ENCODE measurements around the gene TMEM41A. TPM values are rescaled to one million over a fixed set of nuclear protein-coding genes. Genes with fewer than 3 reads are reported as not detected.
A peak's percentile ranks its signal among the peaks of the same experiment; 100 is the strongest.

Gene TMEM41A
- total and polyA plus RNA-seq, 12 donors: 15.8 to 112 (median 33.4) TPM

DNA sequence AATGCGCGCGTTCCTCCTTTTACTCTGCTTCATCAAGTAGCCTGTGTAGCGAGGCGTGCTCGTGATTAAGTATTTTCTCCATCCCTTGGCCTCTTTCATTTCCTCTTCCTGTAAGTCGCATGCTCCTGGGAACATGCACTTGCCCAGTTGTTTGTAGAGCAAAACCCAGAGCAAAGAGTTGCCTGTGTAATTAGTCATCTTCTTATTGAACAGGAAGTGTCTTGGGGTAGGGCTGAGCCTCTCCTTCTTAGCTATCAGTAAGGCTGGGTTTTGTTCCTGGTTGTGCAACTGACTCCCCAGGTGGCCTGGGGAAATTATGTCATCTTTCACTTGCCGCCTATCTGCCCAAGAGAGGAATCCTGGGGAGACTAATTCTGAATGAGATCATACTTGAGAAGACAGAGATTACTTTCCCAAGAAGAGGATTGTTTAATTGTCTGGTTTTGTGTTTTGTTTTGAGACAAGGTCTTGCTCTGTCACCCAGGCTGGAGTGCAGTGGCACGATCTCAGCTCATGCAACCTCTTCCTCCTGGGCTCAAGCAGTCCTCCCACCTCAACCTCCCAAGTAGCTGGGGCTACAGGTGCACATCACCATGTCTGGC lies 38.6 kb upstream of the TMEM41A start:
- DNase-seq: peak in 2 of 7 donors; percentile 30 to 34
- H3K27me3 ChIP-seq: no peaks in the 10 kb centered on the region
- intact Hi-C loops (cut with DNase I): no loop called here
- H3K27ac ChIP-seq: no peak overlapping the region
- H3K9me3 ChIP-seq (replicated peaks in 1 of 3): no peaks in the 10 kb centered on the region
- H3K4me1 ChIP-seq (replicated peaks in 1 of 2): no peaks in the 10 kb centered on the region
- no peaks in the 10 kb centered on the region for H3K36me3 ChIP-seq (replicated peaks in 1 of 2)
- TF ChIP-seq, protein P1, sequence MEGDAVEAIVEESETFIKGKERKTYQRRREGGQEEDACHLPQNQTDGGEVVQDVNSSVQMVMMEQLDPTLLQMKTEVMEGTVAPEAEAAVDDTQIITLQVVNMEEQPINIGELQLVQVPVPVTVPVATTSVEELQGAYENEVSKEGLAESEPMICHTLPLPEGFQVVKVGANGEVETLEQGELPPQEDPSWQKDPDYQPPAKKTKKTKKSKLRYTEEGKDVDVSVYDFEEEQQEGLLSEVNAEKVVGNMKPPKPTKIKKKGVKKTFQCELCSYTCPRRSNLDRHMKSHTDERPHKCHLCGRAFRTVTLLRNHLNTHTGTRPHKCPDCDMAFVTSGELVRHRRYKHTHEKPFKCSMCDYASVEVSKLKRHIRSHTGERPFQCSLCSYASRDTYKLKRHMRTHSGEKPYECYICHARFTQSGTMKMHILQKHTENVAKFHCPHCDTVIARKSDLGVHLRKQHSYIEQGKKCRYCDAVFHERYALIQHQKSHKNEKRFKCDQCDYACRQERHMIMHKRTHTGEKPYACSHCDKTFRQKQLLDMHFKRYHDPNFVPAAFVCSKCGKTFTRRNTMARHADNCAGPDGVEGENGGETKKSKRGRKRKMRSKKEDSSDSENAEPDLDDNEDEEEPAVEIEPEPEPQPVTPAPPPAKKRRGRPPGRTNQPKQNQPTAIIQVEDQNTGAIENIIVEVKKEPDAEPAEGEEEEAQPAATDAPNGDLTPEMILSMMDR (IDR thresholded peaks at IDR 0.05): no peak
- no peak for TF ChIP-seq POLR2A (IDR thresholded peaks at IDR 0.05)
- 55 to 65% (median 60%) methylated on average over 9 of the region's 9 CpGs for WGBS, 4 donors
- H3K4me3 ChIP-seq: no peak overlapping the region

DNA sequence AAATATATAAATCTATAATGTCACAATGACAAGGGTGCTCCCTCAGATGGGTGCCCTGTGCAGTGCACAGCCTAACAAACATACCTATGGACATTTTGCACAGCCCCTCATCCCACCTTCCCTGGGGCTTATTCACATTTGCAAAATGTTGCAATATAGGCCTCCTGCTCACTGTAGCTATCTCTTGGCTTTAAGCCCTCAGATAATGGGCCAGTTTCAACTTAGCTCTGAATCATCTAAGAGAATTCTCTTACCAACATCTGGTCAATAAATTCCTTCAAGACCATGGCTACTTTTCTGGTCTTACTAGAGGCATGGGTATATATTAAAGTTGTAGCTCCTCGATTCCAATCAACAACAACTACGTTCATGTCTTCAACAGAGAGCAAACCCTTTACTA lies 35.7 kb upstream of the TMEM41A start:
- peak in 1 of 7 donors; percentile 19 for DNase-seq
- 81 to 91% (median 85%) methylated on average over 2 of the region's 2 CpGs for WGBS, 4 donors
- Histone ChIP-seq H3K4me3 (no peak overlapping the region), H3K9me3 (replicated peaks in 1 of 3) (no peaks in the 10 kb centered on the region), H3K36me3 (replicated peaks in 1 of 2) (no peaks in the 10 kb centered on the region), H3K27me3 (no peaks in the 10 kb centered on the region), H3K4me1 (replicated peaks in 1 of 2) (no peaks in the 10 kb centered on the region), H3K27ac (no peak overlapping the region)
- intact Hi-C loops (cut with DNase I): no loop called here
- no peak for TF ChIP-seq POLR2A (IDR thresholded peaks at IDR 0.05)
- TF ChIP-seq, protein P1 (IDR thresholded peaks at IDR 0.05): no peak

DNA sequence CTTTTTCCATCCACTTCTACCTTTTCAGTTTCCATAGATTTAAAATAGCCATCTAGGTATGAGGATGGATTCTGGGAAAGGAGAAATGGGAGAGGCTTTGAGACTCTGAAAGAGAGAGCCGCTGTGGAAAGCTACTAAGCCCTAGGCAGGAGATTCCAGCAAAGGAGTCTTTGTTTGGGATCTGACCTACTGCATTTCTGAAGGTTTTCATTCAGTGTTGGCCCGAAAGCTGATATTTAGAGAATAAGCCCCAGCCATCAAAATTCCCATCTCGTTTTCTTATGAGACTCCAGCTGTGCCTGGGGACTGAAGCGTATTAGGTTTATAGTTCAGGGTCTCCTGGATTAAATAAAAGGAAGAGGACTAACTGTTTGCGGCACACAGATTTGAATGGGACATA lies 34.1 kb upstream of the TMEM41A start:
- Histone ChIP-seq H3K4me1 (replicated peaks in 1 of 2) (no peaks in the 10 kb centered on the region), H3K9me3 (replicated peaks in 1 of 3) (no peaks in the 10 kb centered on the region), H3K36me3 (replicated peaks in 1 of 2) (no peaks in the 10 kb centered on the region), H3K27ac (no peak overlapping the region), H3K4me3 (no peak overlapping the region), H3K27me3 (no peaks in the 10 kb centered on the region)
- TF ChIP-seq POLR2A (IDR thresholded peaks at IDR 0.05): no peak
- TF ChIP-seq, protein P1 (IDR thresholded peaks at IDR 0.05): no peak
- intact Hi-C loops (cut with DNase I): no loop called here
- DNase-seq: no peak
- 53 to 67% (median 64%) methylated on average over 5 of the region's 5 CpGs for WGBS, 4 donors

DNA sequence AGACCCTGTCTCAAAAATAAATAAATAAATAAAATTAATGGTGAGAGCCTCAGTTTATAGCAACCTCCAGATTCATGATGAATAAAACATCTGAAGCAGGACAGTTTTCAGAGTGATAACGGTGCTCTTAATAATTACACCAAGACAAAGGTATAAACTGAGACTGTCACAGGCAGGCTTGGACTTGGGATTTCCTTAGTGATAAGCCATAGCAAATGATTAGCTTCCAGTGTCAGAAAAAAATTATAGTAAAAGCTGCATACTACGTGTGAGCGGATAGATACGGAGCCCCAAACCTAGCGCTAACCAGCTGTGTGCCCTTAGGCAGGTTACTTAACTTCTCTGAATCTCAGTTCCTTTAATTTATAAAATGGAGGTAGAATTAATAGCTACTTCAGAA lies 32.0 kb upstream of the TMEM41A start:
- intact Hi-C loops (cut with DNase I): no loop called here
- no peak for DNase-seq
- TF ChIP-seq, protein P1 (IDR thresholded peaks at IDR 0.05): no peak
- TF ChIP-seq POLR2A (IDR thresholded peaks at IDR 0.05): no peak
- H3K4me3 ChIP-seq: no peak overlapping the region
- no peaks in the 10 kb centered on the region for H3K36me3 ChIP-seq (replicated peaks in 1 of 2)
- H3K27me3 ChIP-seq: no peaks in the 10 kb centered on the region
- no peaks in the 10 kb centered on the region for H3K9me3 ChIP-seq (replicated peaks in 1 of 3)
- H3K27ac ChIP-seq: no peak overlapping the region
- H3K4me1 ChIP-seq (replicated peaks in 1 of 2): no peaks in the 10 kb centered on the region
- WGBS, 4 donors: 63 to 72% (median 68%) methylated on average over 5 of the region's 5 CpGs

Measured in adrenal gland (tissue), 12 donors.